HCT116 (cell line): ENCODE results near the gene SMIM8. TPM values are rescaled to one million over a fixed set of nuclear protein-coding genes. Genes with fewer than 3 reads are reported as not detected.

Experiments
- ATAC-seq: fragments of 200-7000 bp; cut with Tn5 transposase; 2 replicates; pipeline ENCODE4 v1.9.1; 2020; ENCODE audit warnings: mild to moderate bottlenecking, moderate library complexity
- BruUV-seq: library from RNA; stranded (reverse); fragments of 400-500 nt; replicated peaks from 2 replicates; lab custom pipeline; 2021; lab: Mats Ljungman, UMichigan
- CTCF ChIA-PET: fragments of 300-600 bp; sonication (Branson Sonifier 250); formaldehyde crosslinking; loops from one replicate; lab custom pipeline; 2021; ENCODE audit warnings: antibody characterized with exemption; lab: Charles Lee
- POLR2A ChIA-PET: fragments of 300-600, 350-600 bp; sonication (Branson Sonifier 250); formaldehyde crosslinking; loops from one replicate; lab custom pipeline; 2021; ENCODE audit warnings: antibody characterized with exemption; lab: Charles Lee
- RAD21 ChIA-PET, 2 experiments: fragments of 300-600 bp; sonication (Branson Sonifier 250); formaldehyde crosslinking; loops; one replicate each; lab custom pipeline; 2023; ENCODE audit warnings: low total read pairs in 2 of 2; ENCODE audit not compliant: uncharacterized antibody in 2 of 2, unreplicated experiment in 2 of 2, low non-redundant PET in 1 of 2; lab: Charles Lee
- DNase-seq: peaks from one replicate; pipeline ENCODE4 v3.0.0-alpha.2; 2010; ENCODE audit warnings: low read depth, low spot score
- H2AFZ ChIP-seq: fragments of 200-600 bp; shearing (Covaris generic), sonication (generic); 2 replicates; pipeline ENCODE4 v1.6.1; 2017; ENCODE audit warnings: low read depth, mixed run types, mixed read lengths, antibody characterized with exemption, low read length; ENCODE audit not compliant: poor library complexity, severe bottlenecking
- H3K27ac ChIP-seq: 2 replicates; pipeline ENCODE4 v1.5.1; 2012; ENCODE audit warnings: low read depth, low read length
- H3K27me3 ChIP-seq: fragments of 200-600 bp; sonication (generic); 2 replicates; pipeline ENCODE4 v1.6.1; 2016; ENCODE audit warnings: mixed run types, low read length, mixed read lengths; ENCODE audit not compliant: insufficient read depth
- H3K36me3 ChIP-seq, 2 experiments: fragments of 200-500 bp in 1 of 2; fragments of 200-600 bp in 1 of 2; sonication (Bioruptor generic) in 1 of 2; sonication (generic) in 1 of 2; 2 replicates each; pipeline versions ENCODE4 v1.5.1 to v1.6.1; 2014 to 2016; ENCODE audit warnings: low read length in 2 of 2, inconsistent platforms in 1 of 2, mixed read lengths in 1 of 2, mixed run types in 1 of 2; ENCODE audit not compliant: insufficient read depth in 2 of 2, control insufficient read depth in 1 of 2
- H3K4me1 ChIP-seq, 2 experiments: fragments of 200-600 bp in 1 of 2; sonication (generic) in 1 of 2; 2 replicates each; pipeline versions ENCODE4 v1.5.1 to v1.6.1; 2012 to 2017; ENCODE audit warnings: low read length in 2 of 2, inconsistent platforms in 1 of 2, mild to moderate bottlenecking in 1 of 2, mixed read lengths in 1 of 2, mixed run types in 1 of 2, moderate library complexity in 1 of 2; ENCODE audit not compliant: insufficient read depth in 2 of 2, control insufficient read depth in 1 of 2
- H3K4me2 ChIP-seq: fragments of 200-600 bp; sonication (generic); 2 replicates; pipeline ENCODE4 v1.6.1; 2017; ENCODE audit warnings: mixed run types, low read length, mixed read lengths
- H3K4me3 ChIP-seq, 2 experiments: fragments of 200-600 bp in 1 of 2; sonication (generic) in 1 of 2; replicated peaks in 1 of 2; 2 replicates each; pipeline ENCODE4 v1.5.1; 2011 to 2016; ENCODE audit warnings: low read length in 2 of 2, control low read depth in 1 of 2, low read depth in 1 of 2, mild to moderate bottlenecking in 1 of 2, mixed read lengths in 1 of 2, mixed run types in 1 of 2
- H3K79me2 ChIP-seq: fragments of 200-600 bp; sonication (generic); 2 replicates; pipeline ENCODE4 v1.6.1; 2017; ENCODE audit warnings: mild to moderate bottlenecking, mixed run types, low read length, moderate library complexity, mixed read lengths; ENCODE audit not compliant: insufficient read depth
- H3K9ac ChIP-seq: fragments of 200-600 bp; sonication (generic); 2 replicates; pipeline ENCODE4 v1.6.1; 2016; ENCODE audit warnings: low read length, mixed read lengths
- H3K9me2 ChIP-seq: fragments of 200-600 bp; sonication (generic), shearing (Covaris generic); 2 replicates; pipeline ENCODE4 v1.6.1; 2017; ENCODE audit warnings: mixed run types, mild to moderate bottlenecking, moderate library complexity; ENCODE audit not compliant: insufficient read depth
- H3K9me3 ChIP-seq, 2 experiments: fragments of 200-500 bp in 1 of 2; fragments of 200-600 bp in 1 of 2; sonication (Bioruptor generic) in 1 of 2; sonication (generic) in 1 of 2; 2 replicates each; pipeline ENCODE4 v1.6.1; 2014 to 2017; ENCODE audit warnings: low read length in 2 of 2, mixed read lengths in 2 of 2, inconsistent platforms in 1 of 2, low read depth in 1 of 2, mild to moderate bottlenecking in 1 of 2, mixed run types in 1 of 2, moderate library complexity in 1 of 2; ENCODE audit not compliant: control insufficient read depth in 1 of 2, insufficient read depth in 1 of 2
- H4K20me1 ChIP-seq: fragments of 200-600 bp; sonication (generic), shearing (Covaris generic); 2 replicates; pipeline ENCODE4 v1.6.1; 2017; ENCODE audit warnings: mixed run types, mild to moderate bottlenecking, moderate library complexity; ENCODE audit not compliant: insufficient read depth
- ATF3 ChIP-seq: IDR thresholded peaks from 2 replicates; pipeline ENCODE4 v1.6.1; 2012
- EGR1 ChIP-seq: IDR thresholded peaks from 2 replicates; pipeline ENCODE4 v1.6.1; 2012; ENCODE audit warnings: low read depth
- ELF1 ChIP-seq: IDR thresholded peaks from 2 replicates; pipeline ENCODE4 v1.6.1; 2012; ENCODE audit warnings: low read depth, borderline replicate concordance
- EZH2 ChIP-seq: fragments of 200-600 bp; sonication (generic); IDR thresholded peaks from 2 replicates; pipeline ENCODE4 v1.6.1; 2017; ENCODE audit warnings: antibody characterized with exemption, mixed run types
- EZH2phosphoT487 ChIP-seq: fragments of 200-600 bp; IDR thresholded peaks from 2 replicates; pipeline ENCODE4 v1.6.1; 2018; ENCODE audit warnings: antibody characterized with exemption, borderline replicate concordance
- JUND ChIP-seq: IDR thresholded peaks from 2 replicates; pipeline ENCODE4 v1.6.1; 2012
- POLR2A ChIP-seq: IDR thresholded peaks from 2 replicates; pipeline ENCODE4 v1.7.0; 2011; ENCODE audit warnings: borderline replicate concordance; ENCODE audit not compliant: insufficient read depth, insufficient read length; ENCODE audit errors: extremely low read depth
- POLR2AphosphoS5 ChIP-seq: IDR thresholded peaks from 2 replicates; pipeline ENCODE4 v1.6.1; 2011; ENCODE audit warnings: mild to moderate bottlenecking, low read depth, low read length, moderate library complexity
- RAD21 ChIP-seq: IDR thresholded peaks from 2 replicates; pipeline ENCODE4 v1.6.1; 2012; ENCODE audit warnings: low read depth, mild to moderate bottlenecking
- REST ChIP-seq: IDR thresholded peaks from 2 replicates; pipeline ENCODE4 v1.6.1; 2012; ENCODE audit warnings: low read depth
- SIN3A ChIP-seq: IDR thresholded peaks from 2 replicates; pipeline ENCODE4 v1.6.1; 2012; ENCODE audit warnings: low read depth
- SP1 ChIP-seq: IDR thresholded peaks from 2 replicates; pipeline ENCODE4 v1.6.1; 2012; ENCODE audit warnings: low read depth
- SRF ChIP-seq: IDR thresholded peaks from 2 replicates; pipeline ENCODE4 v1.6.1; 2012; ENCODE audit warnings: low read depth
- TCF7L2 ChIP-seq: IDR thresholded peaks from 2 replicates; pipeline ENCODE4 v1.7.0; 2011; ENCODE audit warnings: borderline replicate concordance, inconsistent platforms; ENCODE audit not compliant: insufficient read depth, insufficient read length; ENCODE audit errors: extremely low read depth
- YY1 ChIP-seq: IDR thresholded peaks from 2 replicates; pipeline ENCODE4 v1.6.1; 2011; ENCODE audit warnings: low read length, low read depth, moderate library complexity, mild to moderate bottlenecking; ENCODE audit not compliant: insufficient replicate concordance; ENCODE audit errors: extremely low read depth
- ZFX ChIP-seq: fragments of 450-650 bp; IDR thresholded peaks from 2 replicates; pipeline ENCODE4 v1.6.1; 2017
- ZNF274 ChIP-seq: fragments of 200-500 bp; sonication (Bioruptor generic); IDR thresholded peaks from 2 replicates; pipeline ENCODE4 v1.6.1; 2014; ENCODE audit warnings: mild to moderate bottlenecking, low read depth, low read length, inconsistent platforms
- intact Hi-C: fragments of 100-400 bp; cut with micrococcal nuclease; formaldehyde crosslinking; loops from 2 replicates; pipeline ENCODE4 v1.10.0; 2022
- total RNA-seq: library from RNA; stranded (reverse); gene quantifications from one replicate; pipeline ENCODE4 v1.2.1, GENCODE V29; 2021; ENCODE audit not compliant: unreplicated experiment
- TF ChIP-seq, protein P1 (sequence below), 3 experiments: fragments of 200-600 bp in 1 of 3; sonication (generic) in 1 of 3; IDR thresholded peaks in 2 of 3; conservative IDR thresholded peaks in 1 of 3; 2 replicates each; pipeline ENCODE4 v1.5.1; 2012 to 2017; ENCODE audit warnings: low read depth in 2 of 3, low read length in 2 of 3, antibody characterized with exemption in 1 of 3, borderline replicate concordance in 1 of 3, control low read depth in 1 of 3, mild to moderate bottlenecking in 1 of 3, mixed read lengths in 1 of 3, mixed run types in 1 of 3, moderate library complexity in 1 of 3; ENCODE audit not compliant: insufficient read depth in 1 of 3
- TF ChIP-seq, protein P2 (sequence below): IDR thresholded peaks from 2 replicates; pipeline ENCODE4 v1.6.1; 2012
- TF ChIP-seq, protein P3 (sequence below): IDR thresholded peaks from 2 replicates; pipeline ENCODE4 v1.6.1; 2011; ENCODE audit warnings: mild to moderate bottlenecking, low read length, moderate library complexity; ENCODE audit not compliant: insufficient replicate concordance; ENCODE audit errors: extremely low read depth

SMIM8 gene
- total RNA-seq, 1 experiment from 2014 or later: 8.0 TPM

DNA sequence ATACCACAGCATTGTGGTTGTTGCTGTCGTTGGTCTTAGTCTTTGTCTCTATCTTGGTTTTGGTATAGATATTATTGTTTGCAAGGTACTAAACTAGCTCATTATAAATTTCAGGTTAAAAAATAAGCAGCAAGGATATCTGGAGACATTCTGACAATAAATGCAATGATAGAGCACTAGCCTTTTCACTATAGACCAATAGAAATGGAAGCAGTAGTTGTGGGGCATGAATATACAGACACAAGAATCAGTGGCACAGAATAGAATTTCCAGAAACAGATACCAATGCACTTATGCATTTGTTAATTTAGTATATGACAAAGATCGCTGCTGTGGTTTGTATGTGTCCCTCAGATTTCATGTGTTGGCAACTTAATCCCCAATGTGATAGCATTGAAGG lies 54.3 kb downstream of the SMIM8 start:
- H3K27ac ChIP-seq: no peak overlapping the region
- ChIA-PET POLR2A (no interaction called here), CTCF (no interaction called here), RAD21 (no interaction called here)
- no peak overlapping the region for H3K4me3 ChIP-seq
- TF ChIP-seq EZH2phosphoT487 (no peak), ATF3 (no peak), JUND (no peak), SRF (no peak), RAD21 (no peak), ZFX (no peak), POLR2A (no peak), ELF1 (no peak), ZNF274 (no peak), SIN3A (no peak), POLR2AphosphoS5 (no peak), YY1 (no peak), REST (no peak), SP1 (no peak), EZH2 (no peak), TCF7L2 (no peak), EGR1 (no peak)
- TF ChIP-seq, protein P1, sequence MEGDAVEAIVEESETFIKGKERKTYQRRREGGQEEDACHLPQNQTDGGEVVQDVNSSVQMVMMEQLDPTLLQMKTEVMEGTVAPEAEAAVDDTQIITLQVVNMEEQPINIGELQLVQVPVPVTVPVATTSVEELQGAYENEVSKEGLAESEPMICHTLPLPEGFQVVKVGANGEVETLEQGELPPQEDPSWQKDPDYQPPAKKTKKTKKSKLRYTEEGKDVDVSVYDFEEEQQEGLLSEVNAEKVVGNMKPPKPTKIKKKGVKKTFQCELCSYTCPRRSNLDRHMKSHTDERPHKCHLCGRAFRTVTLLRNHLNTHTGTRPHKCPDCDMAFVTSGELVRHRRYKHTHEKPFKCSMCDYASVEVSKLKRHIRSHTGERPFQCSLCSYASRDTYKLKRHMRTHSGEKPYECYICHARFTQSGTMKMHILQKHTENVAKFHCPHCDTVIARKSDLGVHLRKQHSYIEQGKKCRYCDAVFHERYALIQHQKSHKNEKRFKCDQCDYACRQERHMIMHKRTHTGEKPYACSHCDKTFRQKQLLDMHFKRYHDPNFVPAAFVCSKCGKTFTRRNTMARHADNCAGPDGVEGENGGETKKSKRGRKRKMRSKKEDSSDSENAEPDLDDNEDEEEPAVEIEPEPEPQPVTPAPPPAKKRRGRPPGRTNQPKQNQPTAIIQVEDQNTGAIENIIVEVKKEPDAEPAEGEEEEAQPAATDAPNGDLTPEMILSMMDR (IDR thresholded peaks at IDR 0.05 in 2 of 3, conservative IDR thresholded peaks at IDR 0.05 in 1 of 3; ENCODE audit: borderline replicate concordance in 1 of 3, insufficient read depth in 1 of 3, low read depth in 2 of 3, low read length in 2 of 3): no peak
- TF ChIP-seq, protein P2, sequence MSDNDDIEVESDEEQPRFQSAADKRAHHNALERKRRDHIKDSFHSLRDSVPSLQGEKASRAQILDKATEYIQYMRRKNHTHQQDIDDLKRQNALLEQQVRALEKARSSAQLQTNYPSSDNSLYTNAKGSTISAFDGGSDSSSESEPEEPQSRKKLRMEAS: no peak
- TF ChIP-seq, protein P3, sequence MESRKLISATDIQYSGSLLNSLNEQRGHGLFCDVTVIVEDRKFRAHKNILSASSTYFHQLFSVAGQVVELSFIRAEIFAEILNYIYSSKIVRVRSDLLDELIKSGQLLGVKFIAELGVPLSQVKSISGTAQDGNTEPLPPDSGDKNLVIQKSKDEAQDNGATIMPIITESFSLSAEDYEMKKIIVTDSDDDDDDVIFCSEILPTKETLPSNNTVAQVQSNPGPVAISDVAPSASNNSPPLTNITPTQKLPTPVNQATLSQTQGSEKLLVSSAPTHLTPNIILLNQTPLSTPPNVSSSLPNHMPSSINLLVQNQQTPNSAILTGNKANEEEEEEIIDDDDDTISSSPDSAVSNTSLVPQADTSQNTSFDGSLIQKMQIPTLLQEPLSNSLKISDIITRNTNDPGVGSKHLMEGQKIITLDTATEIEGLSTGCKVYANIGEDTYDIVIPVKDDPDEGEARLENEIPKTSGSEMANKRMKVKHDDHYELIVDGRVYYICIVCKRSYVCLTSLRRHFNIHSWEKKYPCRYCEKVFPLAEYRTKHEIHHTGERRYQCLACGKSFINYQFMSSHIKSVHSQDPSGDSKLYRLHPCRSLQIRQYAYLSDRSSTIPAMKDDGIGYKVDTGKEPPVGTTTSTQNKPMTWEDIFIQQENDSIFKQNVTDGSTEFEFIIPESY: no peak
- no peaks in the 10 kb centered on the region for H3K4me1 ChIP-seq
- BruUV-seq: no TSS peak
- H3K4me2 ChIP-seq: no peak overlapping the region
- no peaks in the 10 kb centered on the region for H3K79me2 ChIP-seq
- no peaks in the 10 kb centered on the region for H3K36me3 ChIP-seq
- no peaks in the 10 kb centered on the region for H3K9me3 ChIP-seq
- no peaks in the 10 kb centered on the region for H3K27me3 ChIP-seq
- H2AFZ ChIP-seq: no peak overlapping the region
- H4K20me1 ChIP-seq: no peaks in the 10 kb centered on the region
- H3K9ac ChIP-seq: no peak overlapping the region
- ATAC-seq (no peak), DNase-seq (no peak)
- no peaks in the 10 kb centered on the region for H3K9me2 ChIP-seq
- intact Hi-C loops: no loop called here
